ENCODE measurements around the gene SH2B2.

GRCh38 chr7:102252366-102252982, 34.2 kb upstream of the SH2B2 start:
- TF ChIP-seq, protein P1, sequence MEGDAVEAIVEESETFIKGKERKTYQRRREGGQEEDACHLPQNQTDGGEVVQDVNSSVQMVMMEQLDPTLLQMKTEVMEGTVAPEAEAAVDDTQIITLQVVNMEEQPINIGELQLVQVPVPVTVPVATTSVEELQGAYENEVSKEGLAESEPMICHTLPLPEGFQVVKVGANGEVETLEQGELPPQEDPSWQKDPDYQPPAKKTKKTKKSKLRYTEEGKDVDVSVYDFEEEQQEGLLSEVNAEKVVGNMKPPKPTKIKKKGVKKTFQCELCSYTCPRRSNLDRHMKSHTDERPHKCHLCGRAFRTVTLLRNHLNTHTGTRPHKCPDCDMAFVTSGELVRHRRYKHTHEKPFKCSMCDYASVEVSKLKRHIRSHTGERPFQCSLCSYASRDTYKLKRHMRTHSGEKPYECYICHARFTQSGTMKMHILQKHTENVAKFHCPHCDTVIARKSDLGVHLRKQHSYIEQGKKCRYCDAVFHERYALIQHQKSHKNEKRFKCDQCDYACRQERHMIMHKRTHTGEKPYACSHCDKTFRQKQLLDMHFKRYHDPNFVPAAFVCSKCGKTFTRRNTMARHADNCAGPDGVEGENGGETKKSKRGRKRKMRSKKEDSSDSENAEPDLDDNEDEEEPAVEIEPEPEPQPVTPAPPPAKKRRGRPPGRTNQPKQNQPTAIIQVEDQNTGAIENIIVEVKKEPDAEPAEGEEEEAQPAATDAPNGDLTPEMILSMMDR (IDR thresholded peaks at IDR 0.05): no peak
- no peak for TF ChIP-seq POLR2A (IDR thresholded peaks at IDR 0.05)
